Endodermal cell (in vitro differentiated cells): Measurements from ENCODE around the gene MCTP2. TPM values are rescaled to one million over a fixed set of nuclear protein-coding genes. Genes with fewer than 3 reads are reported as not detected.

Experiments used
- DNase-seq: peaks from one replicate; pipeline ENCODE4 v3.0.0-alpha.2; 2017
- H3K27ac ChIP-seq: 2 replicates; pipeline ENCODE4 v1.5.1; 2013; ENCODE audit warnings: mild to moderate bottlenecking, low read depth, low read length, moderate library complexity
- H3K27me3 ChIP-seq: 2 replicates; pipeline ENCODE4 v1.6.1; 2013; ENCODE audit warnings: mild to moderate bottlenecking, low read length, moderate library complexity; ENCODE audit not compliant: insufficient read depth, control insufficient read depth, poor library complexity, severe bottlenecking
- H3K36me3 ChIP-seq: 2 replicates; pipeline ENCODE4 v1.7.0; 2013; ENCODE audit warnings: mild to moderate bottlenecking, low read length, moderate library complexity; ENCODE audit not compliant: control insufficient read depth, insufficient read depth
- H3K4me1 ChIP-seq: one replicate; pipeline ENCODE4 v1.7.0; 2013; ENCODE audit warnings: low read length; ENCODE audit not compliant: control insufficient read depth, insufficient read depth
- H3K4me3 ChIP-seq: 2 replicates; pipeline ENCODE4 v1.5.1; 2013; ENCODE audit warnings: mild to moderate bottlenecking, low read length, moderate library complexity
- H3K9ac ChIP-seq: 2 replicates; pipeline ENCODE4 v1.6.1; 2013; ENCODE audit warnings: mild to moderate bottlenecking, low read length, moderate library complexity; ENCODE audit not compliant: poor library complexity, severe bottlenecking; ENCODE audit errors: extremely low read depth
- H3K9me3 ChIP-seq: 2 replicates; pipeline ENCODE4 v1.6.1; 2013; ENCODE audit warnings: mild to moderate bottlenecking, low read length, moderate library complexity; ENCODE audit not compliant: control insufficient read depth
- H3K27ac Mint-ChIP-seq: 2 replicates; pipeline ENCODE4 v1.8.0; 2020; ENCODE audit warnings: mixed read lengths
- H3K27me3 Mint-ChIP-seq: 2 replicates; pipeline ENCODE4 v1.8.0; 2021; ENCODE audit warnings: mild to moderate bottlenecking, mixed read lengths; ENCODE audit not compliant: insufficient read depth
- H3K36me3 Mint-ChIP-seq: 2 replicates; pipeline ENCODE4 v1.8.0; 2020; ENCODE audit warnings: low read depth, mixed read lengths
- H3K4me1 Mint-ChIP-seq: 2 replicates; pipeline ENCODE4 v1.8.0; 2020; ENCODE audit warnings: mixed read lengths
- H3K4me3 Mint-ChIP-seq: 2 replicates; pipeline ENCODE4 v1.8.0; 2020; ENCODE audit warnings: mild to moderate bottlenecking, moderate library complexity, mixed read lengths
- H3K9me3 Mint-ChIP-seq: 2 replicates; pipeline ENCODE4 v1.8.0; 2020; ENCODE audit warnings: mild to moderate bottlenecking, mixed read lengths
- CTCF ChIP-seq: fragments of 200-600 bp; sonication (generic); conservative IDR thresholded peaks from 2 replicates; pipeline ENCODE4 v1.5.0; 2021; ENCODE audit warnings: antibody characterized with exemption, mild to moderate bottlenecking
- WGBS, 2 experiments: methylation state at CpG; one replicate each; pipeline versions ENCODE4 v1.1.5 to v1.1.7; 2013; ENCODE audit warnings: missing lambda C conversion rate in 2 of 2, mixed read lengths in 1 of 2; ENCODE audit not compliant: insufficient coverage in 1 of 2, insufficient read length in 1 of 2; 5-methylcytosine and 5-hydroxymethylcytosine counted together
- total RNA-seq, 2 donors: library from RNA; stranded (reverse); fragmentation: NEBNext Ultra II Directional in 1 of 2; extraction: Animal tissue kit (Norgen Biotek cat#: 25700) in 1 of 2; gene quantifications; 2 replicates in 1 of 2; 3 replicates in 1 of 2; pipeline ENCODE4 v1.2.1, GENCODE V29; 2021

The MCTP2 gene
- total RNA-seq, 2 donors from 2014 or later: 9.2 to 12.1 TPM

GRCh38 chr15:94480289-94480834, 249.0 kb downstream of the MCTP2 start:
- H3K36me3 ChIP-seq: no peaks in the 10 kb centered on the region
- Mint-ChIP-seq H3K9me3 (no peaks in the 10 kb centered on the region), H3K27me3 (no peaks in the 10 kb centered on the region), H3K27ac (no peak overlapping the region), H3K36me3 (peaks cover 3% of the 10 kb centered on the region), H3K4me3 (no peak overlapping the region), H3K4me1 (peaks cover 30% of the 10 kb centered on the region)
- no peak for TF ChIP-seq CTCF
- H3K9me3 ChIP-seq: no peaks in the 10 kb centered on the region
- 79 to 83% methylated on average over 3 to 4 of the region's 4 CpGs for WGBS, 2 experiments
- no peak overlapping the region for H3K9ac ChIP-seq
- no peak overlapping the region for H3K4me3 ChIP-seq
- H3K27me3 ChIP-seq: no peaks in the 10 kb centered on the region
- H3K4me1 ChIP-seq: no peaks in the 10 kb centered on the region
- no peak overlapping the region for H3K27ac ChIP-seq
- DNase-seq: no peak

- 86% methylated on average over 3 of the region's 3 CpGs; no CpG with 5 or more reads in 1 of the 2 experiments for WGBS, 2 experiments
- Histone ChIP-seq H3K9ac (no peak overlapping the region), H3K36me3 (no peaks in the 10 kb centered on the region), H3K27me3 (no peaks in the 10 kb centered on the region), H3K4me1 (no peaks in the 10 kb centered on the region), H3K9me3 (no peaks in the 10 kb centered on the region), H3K4me3 (no peak overlapping the region), H3K27ac (no peak overlapping the region)
- H3K27me3 Mint-ChIP-seq: no peaks in the 10 kb centered on the region
- DNase-seq: no peak
- H3K4me1 Mint-ChIP-seq: peaks cover 14% of the 10 kb centered on the region
- H3K4me3 Mint-ChIP-seq: no peak overlapping the region
- H3K36me3 Mint-ChIP-seq: no peaks in the 10 kb centered on the region
- H3K9me3 Mint-ChIP-seq: no peaks in the 10 kb centered on the region
- no peak overlapping the region for H3K27ac Mint-ChIP-seq
- TF ChIP-seq CTCF: no peak
Observed at GRCh38 chr15:94485148-94485719, 253.9 kb downstream of the MCTP2 start.

- WGBS, 2 experiments: 94% methylated on average over 1 of the region's 1 CpG; no CpG with 5 or more reads in 1 of the 2 experiments
Observed at GRCh38 chr15:94487635-94488034, 256.3 kb downstream of the MCTP2 start.

More at GRCh38 chr15:94487635-94488034, 256.3 kb downstream of the MCTP2 start:
- H3K4me3 Mint-ChIP-seq: no peak overlapping the region
- no peak overlapping the region for H3K4me3 ChIP-seq
- H3K27ac Mint-ChIP-seq: peak overlapping the region; percentile 10
- no peaks in the 10 kb centered on the region for H3K9me3 ChIP-seq
- no peak for DNase-seq
- H3K27me3 ChIP-seq: no peaks in the 10 kb centered on the region
- H3K36me3 ChIP-seq: no peaks in the 10 kb centered on the region
- H3K36me3 Mint-ChIP-seq: no peaks in the 10 kb centered on the region
- no peaks in the 10 kb centered on the region for H3K4me1 ChIP-seq
- no peaks in the 10 kb centered on the region for H3K9me3 Mint-ChIP-seq
- no peak overlapping the region for H3K27ac ChIP-seq
- no peak overlapping the region for H3K9ac ChIP-seq
- peaks cover 3% of the 10 kb centered on the region for H3K4me1 Mint-ChIP-seq
- no peak for TF ChIP-seq CTCF
- no peaks in the 10 kb centered on the region for H3K27me3 Mint-ChIP-seq
